NCI-H1105 treated with DMSO at 0.1 percent for 48 hours (cell line): Measurements from ENCODE around the gene KCNQ1.

Experiments used
- DNase-seq: peaks from one replicate; lab custom pipeline; 2025; lab: John Stamatoyannopoulos, UW

KCNQ1 gene

GRCh38 chr11:2411446-2412305 lies 33.1 kb upstream of the KCNQ1 start:
- DNase-seq: no peak

- DNase-seq: no peak
Observed at GRCh38 chr11:2412323-2412722, 32.5 kb upstream of the KCNQ1 start.

GRCh38 chr11:2413742-2414579 lies 30.8 kb upstream of the KCNQ1 start:
- DNase-seq: peak; percentile 64

- no peak for DNase-seq
Observed at GRCh38 chr11:2414616-2415015, 30.2 kb upstream of the KCNQ1 start.

- DNase-seq: no peak
Observed at GRCh38 chr11:2415171-2415570, 29.6 kb upstream of the KCNQ1 start.

GRCh38 chr11:2415601-2416380 lies 29.0 kb upstream of the KCNQ1 start:
- DNase-seq: no peak

- no peak for DNase-seq
Observed at GRCh38 chr11:2416765-2417164, 28.0 kb upstream of the KCNQ1 start.

GRCh38 chr11:2417856-2418692 lies 26.7 kb upstream of the KCNQ1 start:
- no peak for DNase-seq

GRCh38 chr11:2418693-2419360 lies 26.0 kb upstream of the KCNQ1 start:
- DNase-seq: no peak

- DNase-seq: no peak
Observed at GRCh38 chr11:2419638-2420501, 24.9 kb upstream of the KCNQ1 start.

- peak; percentile 69 for DNase-seq
Observed at GRCh38 chr11:2420502-2421225, 24.1 kb upstream of the KCNQ1 start.

GRCh38 chr11:2421226-2421994 lies 23.4 kb upstream of the KCNQ1 start:
- DNase-seq: no peak

GRCh38 chr11:2421996-2422395 lies 22.8 kb upstream of the KCNQ1 start:
- DNase-seq: no peak

- no peak for DNase-seq
Observed at GRCh38 chr11:2422461-2423156, 22.2 kb upstream of the KCNQ1 start.

GRCh38 chr11:2423157-2424025 lies 21.4 kb upstream of the KCNQ1 start:
- no peak for DNase-seq

- DNase-seq: no peak
Observed at GRCh38 chr11:2424811-2425495, 19.9 kb upstream of the KCNQ1 start.
